ENCODE data around the gene NBAS. TPM values are rescaled to one million over a fixed set of nuclear protein-coding genes. Genes with fewer than 3 reads are reported as not detected.

NBAS gene
- total and polyA plus RNA-seq, 2 of the 13 experiments (the other 11 are each of a cell fraction or from before 2014, with no cell fraction given), result 33.6 to 58.7 TPM

DNA sequence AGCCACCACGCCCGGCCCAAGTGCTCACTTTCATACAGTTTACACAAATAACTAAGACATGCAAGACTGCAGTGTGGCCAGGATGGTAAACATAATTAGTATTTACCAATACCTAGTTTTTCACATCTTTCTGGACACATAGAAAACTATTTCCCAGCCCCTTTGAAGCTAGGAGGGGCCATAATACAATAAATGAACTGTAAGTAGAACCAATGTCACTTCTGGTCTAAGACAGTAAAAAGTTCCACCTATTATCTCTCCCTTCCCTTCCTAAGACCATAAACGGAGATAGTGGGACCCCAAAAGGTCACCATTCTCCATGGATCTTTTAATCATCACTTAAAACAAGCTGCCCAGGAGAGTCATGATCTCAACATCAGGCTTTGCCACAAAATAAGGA lies 51.0 kb downstream of the NBAS start:
- no TSS peak for BruUV-seq (replicated peaks)
- WGBS (ENCODE audit: low lambda C conversion rate), result over 99% methylated on average over 3 of the region's 3 CpGs
- intact Hi-C loops (cut with micrococcal nuclease; ENCODE audit: unreplicated experiment), result no loop called here

DNA sequence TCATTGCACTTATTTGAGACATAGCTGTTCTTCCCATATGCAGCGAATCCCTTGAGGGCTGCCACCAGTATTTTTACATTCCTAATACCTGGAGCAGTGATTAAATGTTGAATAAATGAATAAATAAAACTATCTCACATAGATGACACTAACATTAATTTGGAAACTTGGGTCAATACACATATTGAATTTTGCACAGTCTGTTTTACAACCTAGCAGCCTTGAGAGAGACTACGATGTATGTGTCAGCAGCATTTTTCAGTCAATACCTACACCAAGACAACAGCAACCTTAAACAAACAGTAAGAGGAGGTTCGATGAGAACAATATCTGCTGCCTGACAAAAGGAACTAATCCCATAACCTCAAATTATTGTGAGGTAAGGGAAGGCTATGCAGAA lies 53.4 kb downstream of the NBAS start:
- peaks cover 9 to 51% of the 10 kb centered on the region in 2 experiments for H3K36me3 ChIP-seq (replicated peaks in 1 of 2; ENCODE audit: control insufficient read depth in 1 of 2, insufficient read depth in 2 of 2, low read length in 2 of 2)
- no peaks in the 10 kb centered on the region for H3K4me1 ChIP-seq (ENCODE audit: insufficient read depth, low read length)
- no peak overlapping the region for H3K4me3 ChIP-seq (replicated peaks in 1 of 3; ENCODE audit: insufficient read depth in 1 of 3, low read depth in 2 of 3, low read length in 3 of 3)
- FAIRE-seq (no peak), DNase-seq (ENCODE audit: low spot score) (no peak), ATAC-seq (no peak)
- no peak overlapping the region for H3K27ac ChIP-seq (ENCODE audit: extremely low read length, insufficient read depth, low read length)
- H3K4me2 ChIP-seq (ENCODE audit: low read depth, low read length), result no peak overlapping the region
- no peaks in the 10 kb centered on the region for H3K9me3 ChIP-seq (ENCODE audit: low read length)
- no peaks in the 10 kb centered on the region for H3K79me2 ChIP-seq (ENCODE audit: insufficient read depth, low read length)
- no peak overlapping the region for H3K9ac ChIP-seq (ENCODE audit: insufficient read depth, low read depth, low read length)
- H3K27me3 ChIP-seq (ENCODE audit: control insufficient read depth in 1 of 2, insufficient read depth in 2 of 2, low read length in 2 of 2), result no peaks in the 10 kb centered on the region
- CTCF ChIA-PET (ENCODE audit: low intra/inter-chr PET ratio, low total read pairs), result no interaction called here
- POLR2A ChIA-PET, result no interaction called here
- BruUV-seq (replicated peaks), result no TSS peak
- no peak overlapping the region for H2AFZ ChIP-seq (ENCODE audit: low read length)
- in situ Hi-C loops (cut with HindIII; ENCODE audit: extremely low pct_ligation_motif_present, low pct_unique_long_range_greater_than_20kb) (no loop called here), intact Hi-C loops (cut with micrococcal nuclease; ENCODE audit: unreplicated experiment) (no loop called here)
- 95% methylated on average over 3 of the region's 3 CpGs for WGBS (ENCODE audit: low lambda C conversion rate)
- H4K20me1 ChIP-seq (ENCODE audit: insufficient read depth, low read length), result no peaks in the 10 kb centered on the region
- TF ChIP-seq FOXO1 (CRISPR knock-in tag; IDR thresholded peaks at IDR 0.05) (no peak), NFIC (IDR thresholded peaks at IDR 0.05; ENCODE audit: low read length) (no peak), ZNF775 (CRISPR knock-in tag; IDR thresholded peaks at IDR 0.05; ENCODE audit: borderline replicate concordance) (no peak), ZNF207 (IDR thresholded peaks at IDR 0.05; ENCODE audit: borderline replicate concordance) (no peak), ZSCAN30 (CRISPR knock-in tag; IDR thresholded peaks at IDR 0.05) (no peak), KLF15 (CRISPR knock-in tag; IDR thresholded peaks at IDR 0.05; ENCODE audit: borderline replicate concordance) (no peak), ZNF879 (CRISPR knock-in tag; IDR thresholded peaks at IDR 0.05) (no peak)
- TF ChIP-seq, protein P1, sequence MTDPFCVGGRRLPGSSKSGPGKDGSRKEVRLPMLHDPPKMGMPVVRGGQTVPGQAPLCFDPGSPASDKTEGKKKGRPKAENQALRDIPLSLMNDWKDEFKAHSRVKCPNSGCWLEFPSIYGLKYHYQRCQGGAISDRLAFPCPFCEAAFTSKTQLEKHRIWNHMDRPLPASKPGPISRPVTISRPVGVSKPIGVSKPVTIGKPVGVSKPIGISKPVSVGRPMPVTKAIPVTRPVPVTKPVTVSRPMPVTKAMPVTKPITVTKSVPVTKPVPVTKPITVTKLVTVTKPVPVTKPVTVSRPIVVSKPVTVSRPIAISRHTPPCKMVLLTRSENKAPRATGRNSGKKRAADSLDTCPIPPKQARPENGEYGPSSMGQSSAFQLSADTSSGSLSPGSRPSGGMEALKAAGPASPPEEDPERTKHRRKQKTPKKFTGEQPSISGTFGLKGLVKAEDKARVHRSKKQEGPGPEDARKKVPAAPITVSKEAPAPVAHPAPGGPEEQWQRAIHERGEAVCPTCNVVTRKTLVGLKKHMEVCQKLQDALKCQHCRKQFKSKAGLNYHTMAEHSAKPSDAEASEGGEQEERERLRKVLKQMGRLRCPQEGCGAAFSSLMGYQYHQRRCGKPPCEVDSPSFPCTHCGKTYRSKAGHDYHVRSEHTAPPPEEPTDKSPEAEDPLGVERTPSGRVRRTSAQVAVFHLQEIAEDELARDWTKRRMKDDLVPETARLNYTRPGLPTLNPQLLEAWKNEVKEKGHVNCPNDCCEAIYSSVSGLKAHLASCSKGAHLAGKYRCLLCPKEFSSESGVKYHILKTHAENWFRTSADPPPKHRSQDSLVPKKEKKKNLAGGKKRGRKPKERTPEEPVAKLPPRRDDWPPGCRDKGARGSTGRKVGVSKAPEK (CRISPR knock-in tag; IDR thresholded peaks at IDR 0.05; ENCODE audit: borderline replicate concordance), result no peak

More for the DNA sequence above, 51.0 kb downstream of the NBAS start:
- Histone ChIP-seq H3K9ac (ENCODE audit: insufficient read depth, low read depth, low read length) (no peak overlapping the region), H3K36me3 (replicated peaks in 1 of 2; ENCODE audit: control insufficient read depth in 1 of 2, insufficient read depth in 2 of 2, low read length in 2 of 2) (peaks cover 9 to 44% of the 10 kb centered on the region in 2 experiments), H3K4me3 (replicated peaks in 1 of 3; ENCODE audit: insufficient read depth in 1 of 3, low read depth in 2 of 3, low read length in 3 of 3) (no peak overlapping the region), H3K9me3 (ENCODE audit: low read length) (no peaks in the 10 kb centered on the region), H2AFZ (ENCODE audit: low read length) (no peak overlapping the region), H3K27me3 (ENCODE audit: control insufficient read depth in 1 of 2, insufficient read depth in 2 of 2, low read length in 2 of 2) (no peaks in the 10 kb centered on the region), H4K20me1 (ENCODE audit: insufficient read depth, low read length) (no peaks in the 10 kb centered on the region), H3K4me2 (ENCODE audit: low read depth, low read length) (no peak overlapping the region), H3K4me1 (ENCODE audit: insufficient read depth, low read length) (no peaks in the 10 kb centered on the region), H3K27ac (ENCODE audit: extremely low read length, insufficient read depth, low read length) (no peak overlapping the region), H3K79me2 (ENCODE audit: insufficient read depth, low read length) (no peaks in the 10 kb centered on the region)
- DNase-seq (ENCODE audit: low spot score) (no peak), ATAC-seq (no peak), FAIRE-seq (no peak)
- CTCF ChIA-PET (ENCODE audit: low intra/inter-chr PET ratio, low total read pairs), result no interaction called here
- TF ChIP-seq, protein P2, sequence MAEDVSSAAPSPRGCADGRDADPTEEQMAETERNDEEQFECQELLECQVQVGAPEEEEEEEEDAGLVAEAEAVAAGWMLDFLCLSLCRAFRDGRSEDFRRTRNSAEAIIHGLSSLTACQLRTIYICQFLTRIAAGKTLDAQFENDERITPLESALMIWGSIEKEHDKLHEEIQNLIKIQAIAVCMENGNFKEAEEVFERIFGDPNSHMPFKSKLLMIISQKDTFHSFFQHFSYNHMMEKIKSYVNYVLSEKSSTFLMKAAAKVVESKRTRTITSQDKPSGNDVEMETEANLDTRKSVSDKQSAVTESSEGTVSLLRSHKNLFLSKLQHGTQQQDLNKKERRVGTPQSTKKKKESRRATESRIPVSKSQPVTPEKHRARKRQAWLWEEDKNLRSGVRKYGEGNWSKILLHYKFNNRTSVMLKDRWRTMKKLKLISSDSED (CRISPR knock-in tag; IDR thresholded peaks at IDR 0.05), result no peak
- no peak for TF ChIP-seq IRX3 (CRISPR knock-in tag; IDR thresholded peaks at IDR 0.05; ENCODE audit: borderline replicate concordance, low read depth)
- TF ChIP-seq, protein P3, sequence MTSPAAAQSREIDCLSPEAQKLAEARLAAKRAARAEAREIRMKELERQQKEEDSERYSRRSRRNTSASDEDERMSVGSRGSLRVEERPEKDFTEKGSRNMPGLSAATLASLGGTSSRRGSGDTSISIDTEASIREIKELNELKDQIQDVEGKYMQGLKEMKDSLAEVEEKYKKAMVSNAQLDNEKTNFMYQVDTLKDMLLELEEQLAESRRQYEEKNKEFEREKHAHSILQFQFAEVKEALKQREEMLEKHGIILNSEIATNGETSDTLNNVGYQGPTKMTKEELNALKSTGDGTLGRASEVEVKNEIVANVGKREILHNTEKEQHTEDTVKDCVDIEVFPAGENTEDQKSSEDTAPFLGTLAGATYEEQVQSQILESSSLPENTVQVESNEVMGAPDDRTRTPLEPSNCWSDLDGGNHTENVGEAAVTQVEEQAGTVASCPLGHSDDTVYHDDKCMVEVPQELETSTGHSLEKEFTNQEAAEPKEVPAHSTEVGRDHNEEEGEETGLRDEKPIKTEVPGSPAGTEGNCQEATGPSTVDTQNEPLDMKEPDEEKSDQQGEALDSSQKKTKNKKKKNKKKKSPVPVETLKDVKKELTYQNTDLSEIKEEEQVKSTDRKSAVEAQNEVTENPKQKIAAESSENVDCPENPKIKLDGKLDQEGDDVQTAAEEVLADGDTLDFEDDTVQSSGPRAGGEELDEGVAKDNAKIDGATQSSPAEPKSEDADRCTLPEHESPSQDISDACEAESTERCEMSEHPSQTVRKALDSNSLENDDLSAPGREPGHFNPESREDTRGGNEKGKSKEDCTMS (CRISPR knock-in tag; conservative IDR thresholded peaks at IDR 0.05), result no peak
- POLR2A ChIA-PET, result no interaction called here
- in situ Hi-C loops (cut with HindIII; ENCODE audit: extremely low pct_ligation_motif_present, low pct_unique_long_range_greater_than_20kb), result no loop called here

All from HepG2 (cell line).